Right cardiac atrium (tissue), 5 donors: ENCODE results near the gene DLG4. TPM values are rescaled to one million over a fixed set of nuclear protein-coding genes. Genes with fewer than 3 reads are reported as not detected.
A peak's percentile ranks its signal among the peaks of the same experiment; 100 is the strongest.

ENCODE experiments used
- ATAC-seq, 2 donors: fragments of 200-7000 bp; cut with Tn5 transposase; one replicate each; pipeline versions ENCODE4 v1.8.0 to v1.9.1; 2020; ENCODE audit warnings: moderate library complexity in 2 of 2, mild to moderate bottlenecking in 1 of 2
- DNase-seq, 3 donors: peaks; one replicate each; pipeline ENCODE4 v3.0.0-alpha.2; 2020
- H3K27ac ChIP-seq: one replicate; pipeline ENCODE4 v1.5.1; 2013; ENCODE audit warnings: mild to moderate bottlenecking, low read length, control low read depth, moderate library complexity
- H3K27me3 ChIP-seq: one replicate; pipeline ENCODE4 v1.6.1; 2013; ENCODE audit not compliant: control insufficient read depth, insufficient read depth
- H3K4me1 ChIP-seq: one replicate; pipeline ENCODE4 v1.6.1; 2013; ENCODE audit warnings: low read length; ENCODE audit not compliant: control insufficient read depth, insufficient read depth
- H3K4me3 ChIP-seq: one replicate; pipeline ENCODE4 v1.5.1; 2013; ENCODE audit warnings: low read length, control low read depth
- H3K9me3 ChIP-seq: one replicate; pipeline ENCODE4 v1.6.1; 2013; ENCODE audit warnings: low read length; ENCODE audit not compliant: control insufficient read depth
- WGBS: extraction: QIAGEN DNeasy Blood & Tissue Kit; methylation state at CpG from one replicate; pipeline ENCODE4 v1.1.7; 2013; 5-methylcytosine and 5-hydroxymethylcytosine counted together
- intact Hi-C, 4 donors: fragments of 100-400 bp; cut with DNase I; formaldehyde crosslinking; loops; one replicate each; pipeline versions ENCODE4 v1.11.0 to v1.14.0; 2022 to 2023
- polyA plus RNA-seq: library from polyadenylated mRNA; stranded (reverse); fragments of 200-250 nt; gene quantifications from one replicate; pipeline ENCODE4 v1.2.3, GENCODE V29; 2013
- total RNA-seq, 4 donors: library from RNA; stranded (reverse); fragmentation: NEBNext Ultra II Directional; extraction: Animal tissue kit (Norgen Biotek cat#: 25700); gene quantifications; one replicate each; pipeline ENCODE4 v1.2.1, GENCODE V29; 2021
- donor health status: healthy with polysubstance abuse.
- donor health status: DM: no; HTN: yes; CAD: no.
- donor health status: DM: no; HTN: no; CAD: no.
- donor health status: DM: no; HTN: yes; CAD: no; lungs with severe emphysema.
- donor health status: DM: yes; HTN: yes; CAD: no.

Gene DLG4
- total and polyA plus RNA-seq, 5 donors: 23.3 to 36.2 (median 30.8) TPM

GRCh38 chr17:7226721-7227710, 7.4 kb upstream of the DLG4 start:
- ATAC-seq (no peak), DNase-seq (peak in 1 of 3 donors; percentile 53)
- WGBS: 91% methylated on average over 31 of the region's 31 CpGs
- no peaks in the 10 kb centered on the region for H3K27me3 ChIP-seq
- H3K27ac ChIP-seq: no peak overlapping the region
- no peaks in the 10 kb centered on the region for H3K4me1 ChIP-seq
- no peak overlapping the region for H3K4me3 ChIP-seq
- intact Hi-C loops: no loop called here
- no peaks in the 10 kb centered on the region for H3K9me3 ChIP-seq

GRCh38 chr17:7225711-7226331, 6.2 kb upstream of the DLG4 start:
- 76% methylated on average over 21 of the region's 21 CpGs for WGBS
- DNase-seq: peak in 2 of 3 donors; percentile 60 to 63
- intact Hi-C loops: no loop called here
- no peak overlapping the region for H3K27ac ChIP-seq
- H3K4me3 ChIP-seq: no peak overlapping the region
- H3K9me3 ChIP-seq: no peaks in the 10 kb centered on the region
- peaks cover under 1% of the 10 kb centered on the region for H3K4me1 ChIP-seq
- ATAC-seq: peak in 1 of 2 donors; percentile 4
- H3K27me3 ChIP-seq: no peaks in the 10 kb centered on the region

- DNase-seq (peak in 1 of 3 donors; percentile 61), ATAC-seq (no peak)
- peaks cover 2% of the 10 kb centered on the region for H3K4me1 ChIP-seq
- intact Hi-C loops: no loop called here
- no peaks in the 10 kb centered on the region for H3K9me3 ChIP-seq
- no peak overlapping the region for H3K4me3 ChIP-seq
- 65% methylated on average over 15 of the region's 15 CpGs for WGBS
- H3K27me3 ChIP-seq: no peaks in the 10 kb centered on the region
- no peak overlapping the region for H3K27ac ChIP-seq
These were observed 5.0 kb upstream of the DLG4 start for GRCh38 chr17:7224661-7225111.

- no peak overlapping the region for H3K4me3 ChIP-seq
- 74% methylated on average over 10 of the region's 10 CpGs for WGBS
- no peaks in the 10 kb centered on the region for H3K27me3 ChIP-seq
- H3K27ac ChIP-seq: no peak overlapping the region
- peaks cover 2% of the 10 kb centered on the region for H3K4me1 ChIP-seq
- DNase-seq (peak in 2 of 3 donors; percentile 46 to 61), ATAC-seq (no peak)
- no peaks in the 10 kb centered on the region for H3K9me3 ChIP-seq
- intact Hi-C loops: no loop called here
These were observed 4.5 kb upstream of the DLG4 start for GRCh38 chr17:7224110-7224509.

GRCh38 chr17:7223375-7223774, 3.7 kb upstream of the DLG4 start:
- Histone ChIP-seq H3K27me3 (no peaks in the 10 kb centered on the region), H3K27ac (no peak overlapping the region), H3K9me3 (no peaks in the 10 kb centered on the region), H3K4me1 (peaks cover 2% of the 10 kb centered on the region), H3K4me3 (no peak overlapping the region)
- intact Hi-C loops: no loop called here
- DNase-seq (no peak), ATAC-seq (no peak)
- 77% methylated on average over 4 of the region's 4 CpGs for WGBS

GRCh38 chr17:7222972-7223292, 3.3 kb upstream of the DLG4 start:
- no peaks in the 10 kb centered on the region for H3K27me3 ChIP-seq
- H3K27ac ChIP-seq: no peak overlapping the region
- WGBS: 76% methylated on average over 7 of the region's 7 CpGs
- H3K9me3 ChIP-seq: no peaks in the 10 kb centered on the region
- intact Hi-C loops: no loop called here
- H3K4me3 ChIP-seq: no peak overlapping the region
- peak in 1 of 3 donors; percentile 54 for DNase-seq
- peaks cover 2% of the 10 kb centered on the region for H3K4me1 ChIP-seq
- no peak for ATAC-seq

- H3K27me3 ChIP-seq: no peaks in the 10 kb centered on the region
- H3K27ac ChIP-seq: no peak overlapping the region
- no peak overlapping the region for H3K4me3 ChIP-seq
- WGBS: 77% methylated on average over 15 of the region's 15 CpGs
- peak in 2 of 3 donors; percentile 7 to 47 for DNase-seq
- H3K4me1 ChIP-seq: peaks cover 2% of the 10 kb centered on the region
- intact Hi-C loops: no loop called here
- no peak for ATAC-seq
- H3K9me3 ChIP-seq: no peaks in the 10 kb centered on the region
These were observed 2.7 kb upstream of the DLG4 start for GRCh38 chr17:7222093-7222971.

- intact Hi-C loops: no loop called here
- Histone ChIP-seq H3K4me1 (peaks cover 2% of the 10 kb centered on the region), H3K27me3 (no peaks in the 10 kb centered on the region), H3K4me3 (no peak overlapping the region), H3K27ac (no peak overlapping the region), H3K9me3 (no peaks in the 10 kb centered on the region)
- 72% methylated on average over 10 of the region's 10 CpGs for WGBS
- ATAC-seq (no peak), DNase-seq (peak in 2 of 3 donors; percentile 8 to 53)
These were observed 1.8 kb upstream of the DLG4 start for GRCh38 chr17:7221278-7222092.

- H3K9me3 ChIP-seq: no peaks in the 10 kb centered on the region
- DNase-seq: peak; percentile 56 to 76 (median 72)
- H3K27me3 ChIP-seq: no peaks in the 10 kb centered on the region
- intact Hi-C loops: no loop called here
- ATAC-seq: peak; percentile 0 to 12
- 30% methylated on average over 11 of the region's 11 CpGs for WGBS
- H3K4me1 ChIP-seq: peaks cover 2% of the 10 kb centered on the region
- peak overlapping the region; percentile 95 for H3K27ac ChIP-seq
- H3K4me3 ChIP-seq: peak overlapping the region; percentile 78
These were observed 1.1 kb upstream of the DLG4 start for GRCh38 chr17:7220593-7221277.
